ENCODE data around the gene GLYR1.

Gene GLYR1

GRCh38 chr16:4755687-4756086 is 91.4 kb downstream of the GLYR1 start:
- no peak for DNase-seq

GRCh38 chr16:4754865-4755264 is 92.2 kb downstream of the GLYR1 start:
- DNase-seq: no peak

- DNase-seq: no peak
Measured at GRCh38 chr16:4753227-4753626, 93.9 kb downstream of the GLYR1 start.
